ENCODE measurements around the gene DNPH1.

The DNPH1 gene

GRCh38 chr6:43246301-43247113 lies 17.2 kb upstream of the DNPH1 start:
- no peak for DNase-seq (ENCODE audit: low spot score)
- H3K27ac ChIP-seq (ENCODE audit: poor library complexity, severe bottlenecking): no peak overlapping the region
- H3K27me3 ChIP-seq (ENCODE audit: insufficient read depth, poor library complexity, severe bottlenecking): peaks cover 41% of the 10 kb centered on the region

GRCh38 chr6:43243664-43244321 lies 14.5 kb upstream of the DNPH1 start:
- no peak for DNase-seq (ENCODE audit: low spot score)
- no peak overlapping the region for H3K27ac ChIP-seq (ENCODE audit: poor library complexity, severe bottlenecking)
- no peak overlapping the region for H3K4me3 ChIP-seq (ENCODE audit: severe bottlenecking)
- no peaks in the 10 kb centered on the region for H3K4me1 ChIP-seq (ENCODE audit: insufficient read depth, poor library complexity, severe bottlenecking)
- H3K36me3 ChIP-seq (ENCODE audit: low read depth): no peaks in the 10 kb centered on the region
- peaks cover 54% of the 10 kb centered on the region for H3K27me3 ChIP-seq (ENCODE audit: insufficient read depth, poor library complexity, severe bottlenecking)
- peaks cover 5% of the 10 kb centered on the region for H3K9me3 ChIP-seq (ENCODE audit: severe bottlenecking)
- no peak for TF ChIP-seq CTCF (IDR thresholded peaks at IDR 0.05; ENCODE audit: poor library complexity, severe bottlenecking)
- no peak for ATAC-seq (ENCODE audit: low read depth)

More at GRCh38 chr6:43246301-43247113, 17.2 kb upstream of the DNPH1 start:
- ATAC-seq (ENCODE audit: low read depth): no peak
- no peak for TF ChIP-seq CTCF (IDR thresholded peaks at IDR 0.05; ENCODE audit: poor library complexity, severe bottlenecking)
- H3K9me3 ChIP-seq (ENCODE audit: severe bottlenecking): no peaks in the 10 kb centered on the region
- no peaks in the 10 kb centered on the region for H3K4me1 ChIP-seq (ENCODE audit: insufficient read depth, poor library complexity, severe bottlenecking)
- H3K36me3 ChIP-seq (ENCODE audit: low read depth): no peaks in the 10 kb centered on the region
- peak overlapping the region; percentile 11 for H3K4me3 ChIP-seq (ENCODE audit: severe bottlenecking)

GRCh38 chr6:43242908-43243663 lies 13.8 kb upstream of the DNPH1 start, which contains the start of gene TTBK1:
TSS of gene TTBK1 (plus strand) at chr6:43243481. CDS start at chr6:43246661, 3,180 bp downstream.
- TF ChIP-seq CTCF (IDR thresholded peaks at IDR 0.05; ENCODE audit: poor library complexity, severe bottlenecking): no peak
- Histone ChIP-seq H3K36me3 (ENCODE audit: low read depth) (no peaks in the 10 kb centered on the region), H3K4me1 (ENCODE audit: insufficient read depth, poor library complexity, severe bottlenecking) (no peaks in the 10 kb centered on the region), H3K27ac (ENCODE audit: poor library complexity, severe bottlenecking) (no peak within 1 kb of the TSS), H3K4me3 (ENCODE audit: severe bottlenecking) (no peak within 1 kb of the TSS), H3K27me3 (ENCODE audit: insufficient read depth, poor library complexity, severe bottlenecking) (peaks cover 54% of the 10 kb centered on the region), H3K9me3 (ENCODE audit: severe bottlenecking) (peaks cover 5% of the 10 kb centered on the region)
- no peak for ATAC-seq (ENCODE audit: low read depth)
- no peak for DNase-seq (ENCODE audit: low spot score)

- Histone ChIP-seq H3K27me3 (ENCODE audit: insufficient read depth, poor library complexity, severe bottlenecking) (peaks cover 54% of the 10 kb centered on the region), H3K27ac (ENCODE audit: poor library complexity, severe bottlenecking) (no peak overlapping the region)
These were observed 12.2 kb upstream of the DNPH1 start for GRCh38 chr6:43241446-43241845.

More at GRCh38 chr6:43241446-43241845, 12.2 kb upstream of the DNPH1 start:
- peaks cover 5% of the 10 kb centered on the region for H3K9me3 ChIP-seq (ENCODE audit: severe bottlenecking)
- ATAC-seq (ENCODE audit: low read depth) (no peak), DNase-seq (ENCODE audit: low spot score) (no peak)
- no peaks in the 10 kb centered on the region for H3K4me1 ChIP-seq (ENCODE audit: insufficient read depth, poor library complexity, severe bottlenecking)
- no peaks in the 10 kb centered on the region for H3K36me3 ChIP-seq (ENCODE audit: low read depth)
- TF ChIP-seq CTCF (IDR thresholded peaks at IDR 0.05; ENCODE audit: poor library complexity, severe bottlenecking): no peak
- no peak overlapping the region for H3K4me3 ChIP-seq (ENCODE audit: severe bottlenecking)

Measured in RWPE2 (cell line).